Activated naive CD4-positive, alpha-beta T cell treated with anti-CD3 and anti-CD28 coated beads, Interleukin-2, amount 50 U/mL, for 24 hours (primary cell): ENCODE measurements around the gene LINC01488.

Experiments used
- H3K27ac Mint-ChIP-seq: one replicate; pipeline ENCODE4 v1.8.0; 2021; ENCODE audit warnings: mild to moderate bottlenecking, mixed read lengths
- H3K27me3 Mint-ChIP-seq: one replicate; pipeline ENCODE4 v1.8.0; 2021; ENCODE audit warnings: mixed read lengths
- H3K36me3 Mint-ChIP-seq: one replicate; pipeline ENCODE4 v1.8.0; 2021; ENCODE audit warnings: mixed read lengths
- H3K4me1 Mint-ChIP-seq: one replicate; pipeline ENCODE4 v1.8.0; 2021; ENCODE audit warnings: mixed read lengths
- H3K4me3 Mint-ChIP-seq: one replicate; pipeline ENCODE4 v1.8.0; 2021; ENCODE audit warnings: mild to moderate bottlenecking, mixed read lengths
- H3K9me3 Mint-ChIP-seq: one replicate; pipeline ENCODE4 v1.8.0; 2021; ENCODE audit warnings: mixed read lengths

Gene LINC01488

GRCh38 chr11:69480547-69481392 lies 693 bp upstream of the LINC01488 start:
- no peak overlapping the region for H3K27ac Mint-ChIP-seq
- no peak overlapping the region for H3K4me3 Mint-ChIP-seq
- H3K9me3 Mint-ChIP-seq = no peaks in the 10 kb centered on the region
- no peaks in the 10 kb centered on the region for H3K36me3 Mint-ChIP-seq
- no peaks in the 10 kb centered on the region for H3K4me1 Mint-ChIP-seq
- no peaks in the 10 kb centered on the region for H3K27me3 Mint-ChIP-seq

- H3K4me3 Mint-ChIP-seq = no peak overlapping the region
Observed at GRCh38 chr11:69482322-69482721, 859 bp downstream of the LINC01488 start.

GRCh38 chr11:69483170-69483569 lies 1.7 kb downstream of the LINC01488 start:
- H3K36me3 Mint-ChIP-seq = no peaks in the 10 kb centered on the region
- no peaks in the 10 kb centered on the region for H3K27me3 Mint-ChIP-seq
- no peaks in the 10 kb centered on the region for H3K9me3 Mint-ChIP-seq
- H3K4me3 Mint-ChIP-seq = no peak overlapping the region
- H3K27ac Mint-ChIP-seq = no peak overlapping the region
- no peaks in the 10 kb centered on the region for H3K4me1 Mint-ChIP-seq

More at GRCh38 chr11:69482322-69482721, 859 bp downstream of the LINC01488 start:
- Mint-ChIP-seq H3K9me3 (no peaks in the 10 kb centered on the region), H3K27me3 (no peaks in the 10 kb centered on the region), H3K27ac (no peak overlapping the region), H3K36me3 (no peaks in the 10 kb centered on the region), H3K4me1 (no peaks in the 10 kb centered on the region)

GRCh38 chr11:69483691-69484426 lies 2.4 kb downstream of the LINC01488 start:
- Mint-ChIP-seq H3K27ac (no peak overlapping the region), H3K36me3 (no peaks in the 10 kb centered on the region), H3K4me1 (no peaks in the 10 kb centered on the region), H3K27me3 (no peaks in the 10 kb centered on the region), H3K9me3 (no peaks in the 10 kb centered on the region), H3K4me3 (no peak overlapping the region)

GRCh38 chr11:69484427-69485259 lies 3.2 kb downstream of the LINC01488 start:
- no peak overlapping the region for H3K27ac Mint-ChIP-seq
- no peaks in the 10 kb centered on the region for H3K27me3 Mint-ChIP-seq
- no peaks in the 10 kb centered on the region for H3K4me1 Mint-ChIP-seq
- H3K36me3 Mint-ChIP-seq = no peaks in the 10 kb centered on the region
- no peak overlapping the region for H3K4me3 Mint-ChIP-seq
- H3K9me3 Mint-ChIP-seq = no peaks in the 10 kb centered on the region

GRCh38 chr11:69485337-69486041 lies 4.0 kb downstream of the LINC01488 start:
- Mint-ChIP-seq H3K36me3 (no peaks in the 10 kb centered on the region), H3K4me3 (no peak overlapping the region), H3K27me3 (no peaks in the 10 kb centered on the region), H3K9me3 (no peaks in the 10 kb centered on the region), H3K27ac (no peak overlapping the region), H3K4me1 (no peaks in the 10 kb centered on the region)

- Mint-ChIP-seq H3K36me3 (no peaks in the 10 kb centered on the region), H3K4me3 (no peak overlapping the region), H3K27ac (no peak overlapping the region), H3K27me3 (no peaks in the 10 kb centered on the region), H3K9me3 (no peaks in the 10 kb centered on the region), H3K4me1 (no peaks in the 10 kb centered on the region)
Observed at GRCh38 chr11:69486056-69486772, 4.8 kb downstream of the LINC01488 start.

- Mint-ChIP-seq H3K27ac (no peak overlapping the region), H3K9me3 (no peaks in the 10 kb centered on the region), H3K36me3 (no peaks in the 10 kb centered on the region), H3K4me1 (no peaks in the 10 kb centered on the region), H3K27me3 (no peaks in the 10 kb centered on the region), H3K4me3 (no peak overlapping the region)
Observed at GRCh38 chr11:69486773-69487291, 5.4 kb downstream of the LINC01488 start.

- Mint-ChIP-seq H3K27ac (no peak overlapping the region), H3K9me3 (no peaks in the 10 kb centered on the region), H3K27me3 (no peaks in the 10 kb centered on the region), H3K4me3 (no peak overlapping the region), H3K4me1 (no peaks in the 10 kb centered on the region), H3K36me3 (no peaks in the 10 kb centered on the region)
Observed at GRCh38 chr11:69487391-69487790, 5.9 kb downstream of the LINC01488 start.

GRCh38 chr11:69487849-69488542 lies 6.5 kb downstream of the LINC01488 start:
- Mint-ChIP-seq H3K27me3 (no peaks in the 10 kb centered on the region), H3K4me1 (no peaks in the 10 kb centered on the region), H3K27ac (no peak overlapping the region), H3K4me3 (no peak overlapping the region), H3K9me3 (no peaks in the 10 kb centered on the region), H3K36me3 (no peaks in the 10 kb centered on the region)

GRCh38 chr11:69488543-69488940 lies 7.1 kb downstream of the LINC01488 start:
- no peak overlapping the region for H3K4me3 Mint-ChIP-seq
- no peak overlapping the region for H3K27ac Mint-ChIP-seq
- H3K27me3 Mint-ChIP-seq = no peaks in the 10 kb centered on the region
- no peaks in the 10 kb centered on the region for H3K4me1 Mint-ChIP-seq
- H3K9me3 Mint-ChIP-seq = no peaks in the 10 kb centered on the region
- H3K36me3 Mint-ChIP-seq = no peaks in the 10 kb centered on the region

- no peak overlapping the region for H3K27ac Mint-ChIP-seq
Observed at GRCh38 chr11:69489031-69489745, 7.7 kb downstream of the LINC01488 start.

GRCh38 chr11:69489746-69490365 lies 8.4 kb downstream of the LINC01488 start:
- H3K36me3 Mint-ChIP-seq = no peaks in the 10 kb centered on the region

More at GRCh38 chr11:69489031-69489745, 7.7 kb downstream of the LINC01488 start:
- Mint-ChIP-seq H3K4me3 (no peak overlapping the region), H3K36me3 (no peaks in the 10 kb centered on the region), H3K4me1 (no peaks in the 10 kb centered on the region), H3K27me3 (peaks cover 2% of the 10 kb centered on the region), H3K9me3 (no peaks in the 10 kb centered on the region)

More at GRCh38 chr11:69489746-69490365, 8.4 kb downstream of the LINC01488 start:
- Mint-ChIP-seq H3K9me3 (no peaks in the 10 kb centered on the region), H3K4me1 (no peaks in the 10 kb centered on the region), H3K27me3 (peaks cover 2% of the 10 kb centered on the region), H3K4me3 (no peak overlapping the region), H3K27ac (no peak overlapping the region)
